AG04449 (cell line): Measurements from ENCODE around the gene COL15A1.

ENCODE experiments used
- CTCF ChIA-PET: fragments of 350-600 bp; formaldehyde crosslinking; extraction: SDS; loops from one replicate; lab custom pipeline; 2021; ENCODE audit warnings: antibody characterized with exemption; lab: Yijun Ruan, JAX
- POLR2A ChIA-PET: fragments of 400-600, 350-600 bp; formaldehyde crosslinking; extraction: SDS; loops from one replicate; lab custom pipeline; 2020; ENCODE audit warnings: antibody characterized with exemption, inconsistent platforms; lab: Yijun Ruan, JAX
- DNase-seq: peaks from one replicate; pipeline ENCODE4 v3.0.0-alpha.2; 2010; ENCODE audit warnings: low read depth, low spot score
- H3K4me3 ChIP-seq: 2 replicates; pipeline ENCODE4 v1.5.1; 2011; ENCODE audit warnings: low read depth, mild to moderate bottlenecking, control low read depth, low read length
- TF ChIP-seq, protein P1 (sequence below): IDR thresholded peaks from one replicate; pipeline ENCODE4 v1.5.1; 2011; ENCODE audit warnings: mild to moderate bottlenecking, moderate library complexity, low read length, control low read depth, inconsistent platforms; ENCODE audit not compliant: insufficient read depth; ENCODE audit errors: missing control alignments

Gene COL15A1

DNA sequence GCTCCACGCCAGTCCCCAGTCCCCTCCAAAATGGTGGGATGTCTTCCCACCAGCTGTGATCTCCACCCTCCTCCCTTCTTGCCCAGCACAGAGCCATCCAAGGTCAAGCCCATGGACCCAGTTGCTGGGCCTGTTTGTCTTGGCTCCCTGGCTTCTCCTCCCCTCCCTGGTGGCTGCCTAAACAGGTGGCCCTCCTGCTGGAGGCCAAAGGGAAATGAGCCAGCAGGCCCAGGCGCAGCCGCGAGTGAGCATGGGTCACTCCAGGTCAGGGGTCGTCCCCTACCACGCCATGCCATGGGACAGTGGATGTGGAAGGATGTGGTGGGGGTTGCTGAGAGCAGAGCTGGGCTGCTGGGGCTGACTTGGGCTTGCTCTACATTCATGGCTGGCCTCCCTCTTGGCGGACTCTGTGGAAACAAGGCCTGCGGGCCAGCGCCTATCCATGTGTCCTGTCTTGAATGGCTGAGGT, 33.6 kb downstream of the COL15A1 start:
- TF ChIP-seq, protein P1, sequence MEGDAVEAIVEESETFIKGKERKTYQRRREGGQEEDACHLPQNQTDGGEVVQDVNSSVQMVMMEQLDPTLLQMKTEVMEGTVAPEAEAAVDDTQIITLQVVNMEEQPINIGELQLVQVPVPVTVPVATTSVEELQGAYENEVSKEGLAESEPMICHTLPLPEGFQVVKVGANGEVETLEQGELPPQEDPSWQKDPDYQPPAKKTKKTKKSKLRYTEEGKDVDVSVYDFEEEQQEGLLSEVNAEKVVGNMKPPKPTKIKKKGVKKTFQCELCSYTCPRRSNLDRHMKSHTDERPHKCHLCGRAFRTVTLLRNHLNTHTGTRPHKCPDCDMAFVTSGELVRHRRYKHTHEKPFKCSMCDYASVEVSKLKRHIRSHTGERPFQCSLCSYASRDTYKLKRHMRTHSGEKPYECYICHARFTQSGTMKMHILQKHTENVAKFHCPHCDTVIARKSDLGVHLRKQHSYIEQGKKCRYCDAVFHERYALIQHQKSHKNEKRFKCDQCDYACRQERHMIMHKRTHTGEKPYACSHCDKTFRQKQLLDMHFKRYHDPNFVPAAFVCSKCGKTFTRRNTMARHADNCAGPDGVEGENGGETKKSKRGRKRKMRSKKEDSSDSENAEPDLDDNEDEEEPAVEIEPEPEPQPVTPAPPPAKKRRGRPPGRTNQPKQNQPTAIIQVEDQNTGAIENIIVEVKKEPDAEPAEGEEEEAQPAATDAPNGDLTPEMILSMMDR: no peak
- ChIA-PET POLR2A (no interaction called here), CTCF (interaction anchor here (0.6 to 11.1 kb wide), 7 partner anchors 11 to 162 kb away, joined by 3 to 192 read pairs (median 8); no protein-coding TSS in a partner anchor)
- H3K4me3 ChIP-seq: no peak overlapping the region
- DNase-seq: no peak

DNA sequence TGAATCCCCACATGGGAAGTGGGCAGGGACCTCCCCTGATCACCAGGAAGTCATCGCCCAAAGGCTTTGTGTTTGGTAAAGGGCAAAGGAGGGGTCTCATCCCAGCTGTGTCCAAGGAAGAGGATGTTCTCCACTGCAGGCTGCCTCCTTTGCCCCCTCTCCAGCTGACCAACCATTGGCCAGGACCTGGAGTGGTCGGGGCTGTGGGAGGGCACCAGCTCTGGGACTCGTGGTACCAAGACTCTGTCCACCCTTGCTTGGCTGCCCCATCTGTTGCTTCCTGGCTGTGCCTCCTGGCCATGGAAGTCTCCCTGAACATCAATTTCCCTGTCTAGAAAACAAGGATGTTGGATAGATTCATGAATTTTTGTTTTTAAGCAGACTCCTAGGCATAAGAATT, 34.1 kb downstream of the COL15A1 start:
- TF ChIP-seq, protein P1: no peak
- ChIA-PET CTCF (interaction anchor here (0.7 to 11.1 kb wide), 7 partner anchors 11 to 162 kb away, joined by 3 to 192 read pairs (median 8); no protein-coding TSS in a partner anchor), POLR2A (no interaction called here)
- DNase-seq: no peak
- no peak overlapping the region for H3K4me3 ChIP-seq

DNA sequence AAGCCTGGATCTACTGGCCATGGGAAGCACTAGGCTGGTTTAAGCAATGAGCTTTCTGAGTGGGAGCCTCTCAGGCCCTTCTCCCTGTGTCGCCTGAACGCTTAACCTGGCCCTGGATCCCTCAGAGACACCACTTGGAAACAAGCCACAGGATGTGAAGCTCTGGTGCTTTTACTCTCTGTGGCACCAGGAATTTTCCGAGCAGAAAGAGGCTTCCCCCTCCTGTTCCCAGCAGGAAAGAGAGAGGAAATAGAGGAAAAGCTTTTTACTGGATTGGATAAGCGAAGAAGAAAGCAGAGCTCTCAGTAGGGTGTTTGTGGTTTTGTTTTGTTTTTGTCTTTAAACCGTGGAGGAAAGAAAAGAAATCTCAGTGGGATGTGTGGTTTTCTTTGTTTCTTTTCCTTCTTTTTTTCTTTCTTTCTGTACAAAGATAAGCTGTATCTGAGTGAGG, 34.5 kb downstream of the COL15A1 start:
- H3K4me3 ChIP-seq: no peak overlapping the region
- CTCF ChIA-PET: interaction anchor here (0.7 to 11.1 kb wide), 7 partner anchors 12 to 161 kb away, joined by 3 to 192 read pairs (median 8); no protein-coding TSS in a partner anchor
- no peak for DNase-seq
- TF ChIP-seq, protein P1: no peak
- POLR2A ChIA-PET: no interaction called here

DNA sequence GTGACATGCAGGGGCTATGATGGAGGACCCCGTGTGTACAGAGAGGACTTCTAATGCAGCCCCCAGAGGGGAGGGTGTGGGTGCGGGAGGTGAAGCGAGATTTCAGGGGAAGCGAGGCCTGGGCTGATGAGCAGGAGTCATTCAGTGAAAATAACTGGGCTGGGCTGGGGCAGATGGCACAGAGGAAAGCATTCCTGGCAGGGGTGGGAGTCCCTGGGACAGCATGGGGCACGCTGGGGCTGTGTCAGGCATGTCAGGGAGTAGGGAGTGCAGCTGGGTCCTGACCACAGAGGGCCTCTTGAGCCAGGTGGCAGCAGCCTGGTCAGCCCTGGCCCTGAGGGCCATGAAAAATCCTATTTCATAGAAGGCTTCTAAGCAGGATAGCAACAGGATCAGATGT, 36.6 kb downstream of the COL15A1 start:
- CTCF ChIA-PET: interaction anchor here (0.7 to 1.1 kb wide), 3 partner anchors 9 to 160 kb away, joined by 3 read pairs; no protein-coding TSS in a partner anchor
- no peak overlapping the region for H3K4me3 ChIP-seq
- TF ChIP-seq, protein P1: no peak
- DNase-seq: no peak
- POLR2A ChIA-PET: no interaction called here

DNA sequence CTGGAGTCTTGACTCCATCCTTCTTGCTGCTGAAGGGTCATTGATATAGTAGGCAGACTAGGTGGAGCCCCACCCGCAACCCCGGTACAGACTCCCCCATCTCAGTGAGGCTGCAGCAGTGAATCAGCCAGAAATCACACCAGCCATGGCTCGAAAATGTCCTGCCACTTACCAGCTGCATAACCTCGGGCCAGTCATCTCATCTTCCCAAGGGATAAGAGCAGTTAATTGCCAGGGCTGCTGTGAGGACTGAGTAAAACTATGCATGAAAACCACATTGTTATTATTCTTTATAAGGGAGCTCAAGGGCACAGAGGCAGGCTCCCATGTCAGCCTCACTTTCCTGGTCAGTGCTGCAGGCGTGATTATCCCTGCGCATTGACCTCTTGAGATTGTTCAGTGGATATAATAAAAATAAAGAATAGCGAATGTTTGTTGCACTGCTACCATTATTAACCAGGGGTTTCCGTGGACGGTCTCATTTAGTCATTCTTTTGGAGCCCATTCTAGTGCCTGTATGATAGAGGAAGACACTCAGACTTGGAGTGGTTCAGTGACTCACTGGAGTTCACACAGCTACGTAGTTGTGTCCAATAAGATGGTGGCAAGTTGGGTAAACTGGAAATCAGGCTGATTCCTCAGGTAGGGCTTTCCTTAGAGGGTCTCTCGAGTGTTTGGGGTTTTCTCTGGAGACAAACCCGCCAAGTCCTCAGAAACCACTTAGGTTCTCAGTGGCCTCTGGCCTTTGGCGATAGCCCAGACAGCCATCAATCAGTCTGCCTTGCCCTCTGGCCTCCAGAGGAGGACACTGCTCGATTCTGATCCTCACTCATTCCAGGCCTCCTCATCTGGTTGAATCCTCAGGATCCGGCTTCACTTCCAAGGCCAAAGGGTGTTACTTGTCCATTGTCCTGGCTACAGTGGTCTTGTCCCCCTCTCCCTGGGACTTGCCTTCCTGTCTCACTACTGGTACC, 39.9 kb downstream of the COL15A1 start:
- POLR2A ChIA-PET: interaction anchor here (0.8 to 1.3 kb wide), 2 partner anchors 25 to 122 kb away, joined by 3 read pairs; no protein-coding TSS in a partner anchor
- TF ChIP-seq, protein P1: no peak
- DNase-seq: peak; percentile 74
- H3K4me3 ChIP-seq: no peak overlapping the region
- CTCF ChIA-PET: interaction anchor here (0.6 to 5.3 kb wide), 8 partner anchors 9 to 158 kb away, joined by 3 to 43 read pairs (median 4); no protein-coding TSS in a partner anchor
